Left colon (tissue), 2 donors: ENCODE data around the gene RBM19. TPM values are rescaled to one million over a fixed set of nuclear protein-coding genes. Genes with fewer than 3 reads are reported as not detected.

ENCODE experiments used
- ATAC-seq: fragments of 200-7000 bp; cut with Tn5 transposase; one replicate; pipeline ENCODE4 v1.9.1; 2020; ENCODE audit warnings: mild to moderate bottlenecking, moderate library complexity
- DNase-seq, 2 donors: peaks; one replicate each; pipeline ENCODE4 v3.0.0-alpha.2; 2020
- intact Hi-C, 2 donors: fragments of 100-400 bp; cut with DNase I in 1 of 2; cut with micrococcal nuclease in 1 of 2; formaldehyde crosslinking; loops; one replicate each; pipeline versions ENCODE4 v1.11.2 to v1.14.0; 2022; cut with DNase I, micrococcal nuclease
- total RNA-seq, 2 donors: library from RNA; stranded (reverse); fragmentation: NEBNext Ultra II Directional; extraction: Animal tissue kit (Norgen Biotek cat#: 25700); gene quantifications; one replicate each; pipeline ENCODE4 v1.2.1, GENCODE V29; 2021
- donor health status: DM: no; HTN: no; CAD: no.
- donor health status: DM: yes; HTN: yes; CAD: no.

Gene RBM19
- total RNA-seq, 2 donors from 2014 or later: 20.9 to 24.0 TPM

- no peak for DNase-seq
- no peak for ATAC-seq
- intact Hi-C loops: no loop called here
These were observed 25.3 kb upstream of the RBM19 start for GRCh38 chr12:113991224-113992044.

DNA sequence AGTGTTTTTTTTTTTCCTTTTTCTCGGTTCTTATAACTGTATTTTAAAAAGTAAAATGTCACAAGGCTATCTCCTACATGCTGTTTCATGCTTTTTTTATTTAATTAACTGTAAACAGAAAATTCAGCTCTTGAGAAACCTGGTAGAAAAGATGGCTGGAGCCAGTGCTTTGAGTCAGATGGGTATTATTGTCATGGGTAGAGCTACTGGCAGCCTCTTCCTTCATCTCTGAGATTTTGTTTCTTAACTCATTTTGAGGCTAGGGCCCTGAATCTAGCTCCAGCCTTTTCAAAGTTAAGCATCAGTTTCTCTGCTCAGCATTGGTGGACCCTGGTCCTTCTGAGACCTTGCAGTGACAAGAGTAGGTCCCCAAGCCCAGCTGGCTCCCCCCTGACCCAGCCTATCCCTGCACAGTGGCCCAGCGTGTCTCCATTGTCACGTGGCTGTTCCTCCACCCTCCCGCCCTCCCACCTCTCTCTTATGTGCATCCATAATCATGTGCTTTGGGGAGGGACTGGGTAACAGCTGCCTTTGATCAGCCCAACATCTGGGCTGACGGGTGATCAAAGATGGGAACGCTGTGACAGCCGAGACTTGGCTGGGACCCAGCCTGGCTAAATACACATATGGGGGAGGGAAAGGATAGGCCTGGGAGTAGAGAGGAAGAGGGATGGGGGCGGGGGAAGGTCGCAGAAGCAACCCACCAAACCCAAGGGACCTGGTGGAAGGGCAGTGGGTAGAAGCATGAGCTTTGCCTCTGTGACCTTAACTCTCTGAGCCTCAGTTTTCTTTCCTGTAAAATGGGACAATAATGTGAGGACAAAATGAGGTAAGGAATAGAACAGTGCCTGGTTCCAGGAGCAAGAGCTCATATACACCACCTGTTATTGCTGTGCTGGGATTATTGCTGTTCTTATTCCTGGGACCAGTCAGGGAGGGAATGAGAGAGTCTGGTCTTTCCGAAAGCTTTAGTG is 24.4 kb upstream of the RBM19 start:
- intact Hi-C loops: no loop called here
- ATAC-seq (no peak), DNase-seq (no peak)

DNA sequence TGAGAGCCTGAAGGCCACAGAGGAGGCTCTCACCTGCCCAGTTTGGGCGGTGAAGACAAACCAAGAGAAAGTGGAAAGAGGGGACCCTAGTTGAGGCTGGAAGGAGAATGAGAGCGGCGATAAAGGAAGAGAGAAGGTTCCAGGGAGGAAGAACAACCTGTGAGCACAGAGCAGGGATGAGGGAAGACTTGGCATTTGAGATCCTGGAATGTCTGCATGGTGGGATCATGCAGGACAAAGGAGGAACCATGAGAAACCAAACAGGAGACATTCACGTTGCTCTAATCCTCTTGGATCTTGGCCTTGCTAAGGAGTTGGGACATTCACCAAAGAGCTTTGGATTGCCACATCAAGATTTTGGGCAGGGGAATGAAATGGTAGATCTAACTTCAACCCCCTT is 22.9 kb upstream of the RBM19 start:
- DNase-seq: no peak
- intact Hi-C loops: no loop called here
- ATAC-seq: no peak

DNA sequence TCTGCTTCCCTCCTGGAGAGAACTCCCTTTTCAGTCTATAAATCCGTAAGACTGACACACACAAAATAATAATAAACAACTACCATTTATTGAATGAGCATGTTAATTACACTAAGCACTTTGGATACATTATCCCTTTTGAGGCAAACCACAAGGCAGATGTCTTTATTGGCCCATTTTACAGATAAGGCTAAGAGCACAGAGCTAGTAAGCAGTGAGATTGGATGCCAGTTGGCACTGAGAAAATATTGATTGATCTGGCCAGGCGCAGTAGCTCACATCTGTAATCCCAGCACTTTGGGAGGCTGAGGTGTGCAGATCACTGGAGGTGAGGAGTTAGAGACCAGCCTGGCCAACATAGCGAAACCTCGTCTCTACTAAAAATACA is 21.9 kb upstream of the RBM19 start:
- intact Hi-C loops: no loop called here
- DNase-seq: no peak
- no peak for ATAC-seq

DNA sequence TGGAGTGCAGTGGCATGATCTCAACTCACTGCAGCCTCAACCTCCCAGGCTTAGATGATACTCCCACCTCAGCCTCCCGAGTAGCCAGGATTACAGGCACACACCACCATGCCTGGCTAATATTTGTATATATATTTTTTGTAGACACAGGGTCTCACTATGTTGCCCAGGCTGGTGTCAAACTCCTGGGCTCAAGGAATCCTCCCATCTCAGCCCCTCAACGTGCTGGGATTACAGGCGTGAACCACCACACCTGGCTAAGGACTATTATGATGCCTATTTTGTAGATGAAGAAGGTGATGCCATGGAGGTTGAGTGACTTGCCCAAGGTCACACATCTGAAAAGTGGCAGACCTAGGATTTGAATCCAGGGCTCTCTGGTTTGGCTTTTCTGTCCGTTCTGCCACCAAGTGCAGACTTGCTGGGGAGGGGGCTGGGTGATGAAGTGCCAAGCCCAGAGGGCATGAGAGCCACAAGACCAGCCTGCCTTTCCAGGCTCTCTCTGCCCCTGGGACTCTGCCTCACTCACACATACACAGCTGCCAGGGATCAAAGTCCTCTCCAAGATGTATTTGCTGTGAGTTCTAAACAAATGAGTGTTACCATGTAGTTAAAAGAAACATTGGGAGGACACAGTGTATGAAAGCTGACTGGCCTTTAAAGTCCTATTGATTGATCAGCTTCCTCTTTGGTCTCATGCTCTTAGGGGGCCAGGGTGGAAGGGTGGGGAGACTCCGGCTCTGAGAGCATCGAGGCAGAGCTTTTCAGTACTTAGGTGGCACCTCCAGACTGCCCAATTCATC is 21.3 kb upstream of the RBM19 start:
- intact Hi-C loops: no loop called here
- ATAC-seq (peak; percentile 44), DNase-seq (no peak)

- intact Hi-C loops: no loop called here
- ATAC-seq (no peak), DNase-seq (no peak)
These were observed 18.3 kb upstream of the RBM19 start for GRCh38 chr12:113984464-113984863.

DNA sequence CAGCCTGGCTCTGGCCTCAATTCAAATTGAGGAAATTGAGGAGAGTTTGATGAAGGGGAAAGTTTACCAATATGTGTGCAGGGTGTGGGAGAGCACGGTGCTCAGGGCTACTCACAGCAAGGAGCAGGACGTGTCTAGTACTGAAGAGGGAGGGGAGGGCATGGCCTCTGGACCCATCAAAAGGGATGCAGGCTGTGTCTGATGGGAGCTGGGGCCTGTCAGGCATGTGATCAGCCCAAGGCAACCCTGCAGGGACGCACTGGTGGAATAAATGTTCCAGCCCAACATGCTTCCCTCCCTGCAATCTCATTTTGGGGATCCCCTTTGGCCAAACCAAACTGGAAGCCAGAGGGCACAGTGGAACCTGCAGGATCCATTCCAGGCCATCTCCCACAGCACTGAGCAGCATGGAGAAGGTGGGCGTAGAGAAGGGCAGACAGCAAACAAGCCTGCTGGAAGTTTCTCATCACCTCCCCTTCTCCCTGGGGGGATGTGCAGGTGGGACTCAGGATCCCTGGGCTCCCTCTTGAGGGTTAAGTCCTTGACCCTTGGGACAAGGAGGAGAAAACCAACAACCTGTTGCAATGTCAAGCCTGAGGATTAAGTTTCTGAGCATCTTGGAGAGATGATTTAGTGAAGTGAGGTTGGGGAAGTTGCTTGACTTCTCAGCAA is 17.8 kb upstream of the RBM19 start:
- intact Hi-C loops: no loop called here
- DNase-seq (no peak), ATAC-seq (no peak)

GRCh38 chr12:113983265-113983664 is 17.1 kb upstream of the RBM19 start:
- DNase-seq (no peak), ATAC-seq (no peak)
- intact Hi-C loops: no loop called here

DNA sequence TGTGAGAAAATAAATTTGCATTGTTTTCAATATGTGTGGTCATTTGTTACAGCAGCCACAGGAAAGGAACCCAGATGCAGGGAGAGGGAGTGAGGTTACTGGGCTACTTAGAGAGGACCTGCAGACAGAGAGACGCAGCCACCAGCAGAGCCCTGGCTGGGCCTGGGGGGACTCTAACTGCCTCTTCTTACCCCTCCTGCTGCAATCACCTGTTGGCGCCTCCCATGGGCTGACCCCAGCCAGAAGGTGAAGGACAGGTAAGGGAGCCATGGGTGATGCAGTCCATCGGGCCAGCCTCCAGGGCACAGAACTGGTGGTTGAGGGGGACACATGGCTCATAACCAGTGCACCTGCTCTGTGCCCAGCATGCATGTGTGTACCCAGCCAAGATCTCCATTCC is 15.8 kb upstream of the RBM19 start:
- DNase-seq (no peak), ATAC-seq (no peak)
- intact Hi-C loops: loop anchor here in 1 of 2 donors (2.0 kb wide), 1 partner anchor 527 kb away; no protein-coding TSS in a partner anchor

GRCh38 chr12:113980537-113981337 is 14.6 kb upstream of the RBM19 start:
- ATAC-seq (peak; percentile 70), DNase-seq (peak in 1 of 2 donors; percentile 25)
- intact Hi-C loops: loop anchor here in 1 of 2 donors (2.0 kb wide), 1 partner anchor 528 kb away; no protein-coding TSS in a partner anchor

DNA sequence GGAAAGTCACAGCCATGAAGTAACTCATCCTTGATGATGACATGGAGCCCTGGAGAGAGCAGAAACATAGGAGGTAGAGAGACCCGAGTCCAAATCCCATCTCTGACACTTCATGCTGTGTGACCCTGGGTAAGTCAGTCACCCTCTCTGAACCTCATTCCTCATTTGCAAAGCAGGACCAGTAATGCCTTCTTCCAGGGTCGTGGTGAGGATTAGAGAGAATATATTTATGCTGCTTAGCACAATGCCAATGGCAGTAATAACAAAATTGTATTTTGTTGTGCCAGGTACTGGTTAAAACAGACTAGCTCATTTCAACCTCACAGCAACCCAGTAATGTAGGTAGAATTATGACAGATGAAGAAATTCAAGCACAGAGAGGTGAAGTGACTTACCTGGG is 13.9 kb upstream of the RBM19 start:
- DNase-seq: no peak
- no peak for ATAC-seq
- intact Hi-C loops: loop anchor here in 1 of 2 donors (2.0 kb wide), 1 partner anchor 529 kb away; no protein-coding TSS in a partner anchor

DNA sequence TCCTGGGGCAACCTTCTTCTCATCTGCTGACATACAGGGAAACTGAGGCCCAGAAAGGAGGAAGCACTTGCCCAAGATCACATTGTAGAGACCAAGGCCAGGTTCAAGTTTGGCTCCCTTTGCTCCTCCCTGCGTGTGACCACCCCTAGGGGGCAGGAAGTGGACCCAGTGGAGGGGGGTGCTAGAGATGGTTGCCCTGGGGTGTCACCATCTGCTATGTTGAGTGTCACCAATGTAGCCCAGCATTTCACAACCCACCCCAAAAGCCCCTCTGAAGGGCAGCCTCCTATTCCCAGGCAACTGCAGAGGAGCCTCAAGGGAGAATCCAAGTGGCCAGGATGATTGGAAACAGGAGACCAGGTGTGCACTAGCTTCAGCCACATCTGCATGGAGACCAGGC is 12.0 kb upstream of the RBM19 start:
- ATAC-seq: no peak
- no peak for DNase-seq
- intact Hi-C loops: no loop called here

- ATAC-seq (no peak), DNase-seq (no peak)
- intact Hi-C loops: no loop called here
These were observed 7.9 kb upstream of the RBM19 start for GRCh38 chr12:113974006-113974405.

- DNase-seq (no peak), ATAC-seq (no peak)
- intact Hi-C loops: no loop called here
These were observed 7.2 kb upstream of the RBM19 start for GRCh38 chr12:113973109-113973904.

GRCh38 chr12:113971392-113971791 is 5.3 kb upstream of the RBM19 start:
- intact Hi-C loops: no loop called here
- no peak for DNase-seq
- ATAC-seq: no peak

GRCh38 chr12:113970211-113970610 is 4.1 kb upstream of the RBM19 start:
- intact Hi-C loops: no loop called here
- ATAC-seq: no peak
- DNase-seq: no peak

DNA sequence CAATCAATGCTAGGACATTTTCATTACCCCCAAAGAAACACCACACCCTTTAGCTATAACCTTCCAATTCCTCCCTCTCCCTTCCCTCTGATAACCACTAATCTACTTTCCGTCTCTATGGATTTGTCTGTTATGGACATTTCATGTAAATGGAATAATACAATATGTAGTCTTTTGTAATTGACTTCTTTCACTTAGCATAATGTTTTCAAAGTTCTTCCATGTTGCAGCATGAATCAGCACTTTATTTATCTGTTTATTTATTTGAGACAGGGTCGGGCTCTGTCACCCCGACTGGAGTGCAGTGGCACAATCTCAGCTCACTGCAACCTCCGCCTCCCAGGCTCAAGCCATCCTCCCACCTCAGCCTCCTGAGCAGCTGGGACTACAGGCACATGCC is 1.2 kb upstream of the RBM19 start:
- intact Hi-C loops: no loop called here
- ATAC-seq (no peak), DNase-seq (no peak)
